SK-N-SH (cell line): ENCODE results near the gene SHKBP1. TPM values are rescaled to one million over a fixed set of nuclear protein-coding genes. Genes with fewer than 3 reads are reported as not detected.

ENCODE experiments used
- CTCF ChIA-PET: fragments of 300-600, 350-600 bp; formaldehyde crosslinking; extraction: SDS; loops from one replicate; lab custom pipeline; 2021; lab: Yijun Ruan, JAX
- POLR2A ChIA-PET: fragments of 350-600 bp; sonication (Branson Sonifier 250); formaldehyde crosslinking; extraction: SDS; loops from one replicate; lab custom pipeline; 2020; ENCODE audit warnings: antibody characterized with exemption, inconsistent platforms; lab: Yijun Ruan, JAX
- DNase-seq: peaks from one replicate; pipeline ENCODE4 v3.0.0; 2012
- H2AFZ ChIP-seq: fragments of 200-600 bp; sonication (generic); 2 replicates; pipeline ENCODE4 v1.8.1; 2016; ENCODE audit warnings: antibody characterized with exemption, mild to moderate bottlenecking, low read depth
- H3F3A ChIP-seq: fragments of 200-600 bp; sonication (generic); replicated peaks from 2 replicates; pipeline ENCODE3; 2016; ENCODE audit warnings: antibody characterized with exemption, mild to moderate bottlenecking; ENCODE audit not compliant: insufficient read depth
- H3K27ac ChIP-seq, 2 experiments: fragments of 200-500 bp in 1 of 2; fragments of 200-600 bp in 1 of 2; sonication (Bioruptor generic) in 1 of 2; sonication (generic), shearing (Covaris generic) in 1 of 2; 2 replicates each; pipeline versions ENCODE4 v1.5.1 to v1.6.1; 2014 to 2016; ENCODE audit warnings: low read depth in 2 of 2, inconsistent platforms in 1 of 2, low read length in 1 of 2, mild to moderate bottlenecking in 1 of 2, mixed read lengths in 1 of 2
- H3K27me3 ChIP-seq: fragments of 200-600 bp; sonication (generic), shearing (Covaris generic); 2 replicates; pipeline ENCODE4 v1.6.1; 2016; ENCODE audit warnings: mixed run types; ENCODE audit not compliant: insufficient read depth
- H3K36me3 ChIP-seq, 2 experiments: fragments of 200-500 bp in 1 of 2; fragments of 200-600 bp in 1 of 2; sonication (Bioruptor generic) in 1 of 2; sonication (generic) in 1 of 2; replicated peaks in 1 of 2; 2 replicates each; pipeline versions ENCODE3 to v1.5.1; 2014 to 2016; ENCODE audit warnings: low read length in 1 of 2, mild to moderate bottlenecking in 1 of 2; ENCODE audit not compliant: insufficient read depth in 2 of 2, control insufficient read depth in 1 of 2
- H3K4me1 ChIP-seq, 2 experiments: fragments of 200-500 bp in 1 of 2; fragments of 200-600 bp in 1 of 2; sonication (Bioruptor generic) in 1 of 2; sonication (generic), shearing (Covaris generic) in 1 of 2; 2 replicates each; pipeline versions ENCODE4 v1.5.1 to v1.6.1; 2014 to 2016; ENCODE audit warnings: low read depth in 1 of 2, low read length in 1 of 2, mixed run types in 1 of 2; ENCODE audit not compliant: insufficient read depth in 2 of 2, control insufficient read depth in 1 of 2
- H3K4me2 ChIP-seq: fragments of 200-600 bp; sonication (generic), shearing (Covaris generic); 2 replicates; pipeline ENCODE4 v1.6.1; 2017; ENCODE audit warnings: mixed run types
- H3K4me3 ChIP-seq, 2 experiments: fragments of 200-500 bp in 1 of 2; fragments of 200-600 bp in 1 of 2; sonication (Bioruptor generic) in 1 of 2; sonication (generic), shearing (Covaris generic) in 1 of 2; 2 replicates each; pipeline versions ENCODE4 v1.5.1 to v1.8.1; 2014 to 2016; ENCODE audit warnings: low read depth in 2 of 2, inconsistent platforms in 1 of 2, low read length in 1 of 2, mild to moderate bottlenecking in 1 of 2, mixed read lengths in 1 of 2, moderate library complexity in 1 of 2
- H3K79me2 ChIP-seq: fragments of 200-600 bp; sonication (generic); 2 replicates; pipeline ENCODE4 v1.8.1; 2017; ENCODE audit warnings: mild to moderate bottlenecking; ENCODE audit not compliant: insufficient read depth
- H3K9ac ChIP-seq: fragments of 200-600 bp; sonication (generic); 2 replicates; pipeline ENCODE4 v1.6.1; 2017; ENCODE audit warnings: mixed run types
- H3K9me2 ChIP-seq: fragments of 200-600 bp; sonication (generic); 2 replicates; pipeline ENCODE4 v1.6.1; 2017; ENCODE audit warnings: mixed run types
- H3K9me3 ChIP-seq: fragments of 200-600 bp; sonication (generic); 2 replicates; pipeline ENCODE4 v1.6.1; 2017; ENCODE audit warnings: mixed run types, mild to moderate bottlenecking, moderate library complexity
- H4K20me1 ChIP-seq: fragments of 200-600 bp; sonication (generic); 2 replicates; pipeline ENCODE4 v1.6.1; 2017; ENCODE audit warnings: mild to moderate bottlenecking, mixed run types; ENCODE audit not compliant: insufficient read depth
- EP300 ChIP-seq, 2 experiments: IDR thresholded peaks; 2 replicates each; pipeline versions ENCODE4 v1.4.0 to v1.6.1; 2012; ENCODE audit warnings: borderline replicate concordance in 1 of 2, low read depth in 1 of 2, low read length in 1 of 2
- FOXM1 ChIP-seq: IDR thresholded peaks from 2 replicates; pipeline ENCODE4 v1.4.0; 2012; ENCODE audit warnings: low read depth, mild to moderate bottlenecking
- GATA2 ChIP-seq: sonication (generic); formaldehyde crosslinking; IDR thresholded peaks from 2 replicates; pipeline ENCODE4 v1.5.0; 2020; ENCODE audit warnings: mild to moderate bottlenecking, missing genetic modification reagents
- IRF3 ChIP-seq: fragments of 150-350 bp; IDR thresholded peaks from 2 replicates; pipeline ENCODE4 v1.6.1; 2016; ENCODE audit warnings: mild to moderate bottlenecking, low read depth, low read length
- MAX ChIP-seq: IDR thresholded peaks from 2 replicates; pipeline ENCODE4 v1.4.0; 2012; ENCODE audit warnings: low read depth
- MXI1 ChIP-seq: IDR thresholded peaks from 2 replicates; pipeline ENCODE4 v1.6.1; 2012; ENCODE audit warnings: mild to moderate bottlenecking, low read depth, low read length, improper control_type of control experiment
- RAD21 ChIP-seq: IDR thresholded peaks from 2 replicates; pipeline ENCODE4 v1.6.1; 2012; ENCODE audit warnings: mild to moderate bottlenecking, low read length
- RFX5 ChIP-seq: IDR thresholded peaks from 2 replicates; pipeline ENCODE4 v1.6.1; 2012; ENCODE audit warnings: mild to moderate bottlenecking, improper control_type of control experiment, low read length
- RXRA ChIP-seq: IDR thresholded peaks from 2 replicates; pipeline ENCODE4 v1.4.0; 2012; ENCODE audit warnings: low read depth, mild to moderate bottlenecking, borderline replicate concordance
- TAF1 ChIP-seq: IDR thresholded peaks from 2 replicates; pipeline ENCODE4 v1.6.1; 2012; ENCODE audit warnings: low read depth, mild to moderate bottlenecking, low read length, moderate library complexity, borderline replicate concordance
- TCF12 ChIP-seq: IDR thresholded peaks from 2 replicates; pipeline ENCODE4 v1.4.0; 2012
- USF2 ChIP-seq: fragments of 150-350 bp; IDR thresholded peaks from 2 replicates; pipeline ENCODE4 v1.6.1; 2017; ENCODE audit warnings: antibody characterized with exemption, low read length, low read depth, borderline replicate concordance
- WGBS: methylation state at CpG from one replicate; pipeline ENCODE4 v1.1.6; 2017; ENCODE audit warnings: low lambda C conversion rate; 5-methylcytosine and 5-hydroxymethylcytosine counted together
- polyA plus RNA-seq, 3 experiments: library from polyadenylated mRNA; depleted of rRNA; stranded (reverse); fragments of >200 nt; gene quantifications; 2 replicates each; pipeline ENCODE4 v1.2.3, GENCODE V29; 2012
- TF ChIP-seq, protein P1 (sequence below): fragments of 200-600 bp; sonication (generic); IDR thresholded peaks from 2 replicates; pipeline ENCODE4 v1.6.1; 2017; ENCODE audit warnings: antibody characterized with exemption, mild to moderate bottlenecking, moderate library complexity

The SHKBP1 gene
- polyA plus RNA-seq, 1 of the 3 experiments (the other 2 are of a cell fraction), result 62.7 TPM

DNA sequence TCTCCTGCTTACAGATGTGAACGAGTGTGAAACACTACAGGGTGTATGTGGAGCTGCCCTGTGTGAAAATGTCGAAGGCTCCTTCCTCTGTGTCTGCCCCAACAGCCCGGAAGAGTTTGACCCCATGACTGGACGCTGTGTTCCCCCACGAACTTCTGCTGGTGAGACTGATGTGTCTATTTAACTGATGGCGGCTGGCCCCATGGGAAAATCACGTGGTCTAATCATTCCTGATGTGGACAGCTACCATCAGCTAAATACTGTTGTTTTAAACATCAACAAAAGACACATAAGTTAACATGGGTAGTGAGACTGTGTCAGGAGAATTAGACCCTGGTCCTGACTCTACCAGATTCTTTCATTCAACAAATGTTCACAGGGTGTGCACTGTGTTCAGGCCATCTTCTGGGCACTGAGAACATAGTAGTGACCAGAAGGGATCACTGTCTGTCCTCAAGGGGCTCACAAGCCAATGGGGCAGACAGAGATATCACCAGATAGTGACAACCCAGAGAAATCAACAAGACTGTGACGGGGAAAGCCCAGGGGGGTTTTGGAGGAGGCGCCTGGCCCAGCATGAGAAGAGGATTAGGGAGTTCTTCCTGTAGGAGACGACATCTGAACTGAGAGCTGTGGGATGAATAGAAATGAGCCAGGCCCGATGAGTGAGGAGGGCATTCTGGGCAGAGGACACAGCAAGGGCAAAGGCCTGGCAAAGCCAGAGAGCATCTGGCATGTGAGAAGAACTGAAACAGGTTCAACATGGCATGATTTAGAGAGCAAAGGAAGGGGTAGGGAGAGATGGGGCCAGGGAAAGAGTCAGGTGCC, 42.9 kb downstream of the SHKBP1 start:
- Histone ChIP-seq H3K9me3 (no peaks in the 10 kb centered on the region), H3K27ac (no peak overlapping the region), H3K4me2 (no peak overlapping the region), H4K20me1 (no peaks in the 10 kb centered on the region), H3K36me3 (no peaks in the 10 kb centered on the region), H2AFZ (no peak overlapping the region), H3K9me2 (no peaks in the 10 kb centered on the region), H3K79me2 (no peaks in the 10 kb centered on the region), H3K4me3 (no peak overlapping the region), H3F3A (no peaks in the 10 kb centered on the region), H3K27me3 (no peaks in the 10 kb centered on the region), H3K4me1 (no peaks in the 10 kb centered on the region), H3K9ac (no peak overlapping the region)
- POLR2A ChIA-PET, result no interaction called here
- no peak for TF ChIP-seq FOXM1
- TF ChIP-seq, protein P1, sequence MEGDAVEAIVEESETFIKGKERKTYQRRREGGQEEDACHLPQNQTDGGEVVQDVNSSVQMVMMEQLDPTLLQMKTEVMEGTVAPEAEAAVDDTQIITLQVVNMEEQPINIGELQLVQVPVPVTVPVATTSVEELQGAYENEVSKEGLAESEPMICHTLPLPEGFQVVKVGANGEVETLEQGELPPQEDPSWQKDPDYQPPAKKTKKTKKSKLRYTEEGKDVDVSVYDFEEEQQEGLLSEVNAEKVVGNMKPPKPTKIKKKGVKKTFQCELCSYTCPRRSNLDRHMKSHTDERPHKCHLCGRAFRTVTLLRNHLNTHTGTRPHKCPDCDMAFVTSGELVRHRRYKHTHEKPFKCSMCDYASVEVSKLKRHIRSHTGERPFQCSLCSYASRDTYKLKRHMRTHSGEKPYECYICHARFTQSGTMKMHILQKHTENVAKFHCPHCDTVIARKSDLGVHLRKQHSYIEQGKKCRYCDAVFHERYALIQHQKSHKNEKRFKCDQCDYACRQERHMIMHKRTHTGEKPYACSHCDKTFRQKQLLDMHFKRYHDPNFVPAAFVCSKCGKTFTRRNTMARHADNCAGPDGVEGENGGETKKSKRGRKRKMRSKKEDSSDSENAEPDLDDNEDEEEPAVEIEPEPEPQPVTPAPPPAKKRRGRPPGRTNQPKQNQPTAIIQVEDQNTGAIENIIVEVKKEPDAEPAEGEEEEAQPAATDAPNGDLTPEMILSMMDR, result no peak
- TF ChIP-seq GATA2 (CRISPR knock-in tag), result no peak
- no peak for TF ChIP-seq RFX5
- no peak for TF ChIP-seq TCF12
- DNase-seq, result peak; percentile 23
- CTCF ChIA-PET, result interaction anchor here (1.1 to 12.8 kb wide), 7 partner anchors 14 to 314 kb away, joined by 3 to 155 read pairs (median 4); partner anchors contain the start of gene LTBP4
- WGBS, result 74% methylated on average over 10 of the region's 11 CpGs

- TF ChIP-seq RXRA, result no peak
- TF ChIP-seq, all 33 proteins: peak for 0
- Histone ChIP-seq H3K4me1 (no peaks in the 10 kb centered on the region), H3K27ac (no peak overlapping the region), H3K9me2 (no peaks in the 10 kb centered on the region), H3K9ac (no peak overlapping the region), H3K27me3 (no peaks in the 10 kb centered on the region), H3F3A (peaks cover 3% of the 10 kb centered on the region), H3K36me3 (no peaks in the 10 kb centered on the region), H4K20me1 (no peaks in the 10 kb centered on the region), H2AFZ (no peak overlapping the region), H3K4me3 (no peak overlapping the region), H3K9me3 (no peaks in the 10 kb centered on the region), H3K4me2 (no peak overlapping the region), H3K79me2 (no peaks in the 10 kb centered on the region)
- 94% methylated on average over 8 of the region's 8 CpGs for WGBS
- ChIA-PET CTCF (interaction anchor here (1.1 to 12.8 kb wide), 6 partner anchors 13 to 315 kb away, joined by 3 to 155 read pairs (median 4); partner anchors contain the start of gene LTBP4), POLR2A (interaction anchor here (0.7 kb wide), 1 partner anchor 1375 kb away, joined by 3 read pairs; no protein-coding TSS in a partner anchor)
- DNase-seq, result no peak
Observed at GRCh38 chr19:40620161-40620485, 43.5 kb downstream of the SHKBP1 start.

GRCh38 chr19:40621283-40621682, 44.6 kb downstream of the SHKBP1 start:
- Histone ChIP-seq H3K27me3 (no peaks in the 10 kb centered on the region), H3K9ac (no peak overlapping the region), H2AFZ (no peak overlapping the region), H3K4me2 (no peak overlapping the region), H4K20me1 (no peaks in the 10 kb centered on the region), H3K36me3 (no peaks in the 10 kb centered on the region), H3K27ac (no peak overlapping the region), H3K4me3 (no peak overlapping the region), H3F3A (peaks cover 3% of the 10 kb centered on the region), H3K79me2 (no peaks in the 10 kb centered on the region), H3K9me3 (no peaks in the 10 kb centered on the region), H3K4me1 (peaks cover 0 to 5% of the 10 kb centered on the region in 2 experiments; a peak in 1 of 4 replicates), H3K9me2 (no peaks in the 10 kb centered on the region)
- CTCF ChIA-PET, result interaction anchor here (0.9 to 12.8 kb wide), 5 partner anchors 11 to 157 kb away, joined by 3 to 155 read pairs (median 5); partner anchors contain the start of gene LTBP4
- no peak for TF ChIP-seq EP300 (IDR thresholded peaks at IDR 0.05; ENCODE audit: borderline replicate concordance in 1 of 2, low read depth in 1 of 2, low read length in 1 of 2)
- no peak for TF ChIP-seq MXI1
- no peak for TF ChIP-seq TCF12
- no peak for TF ChIP-seq MAX
- no peak for TF ChIP-seq RAD21
- TF ChIP-seq IRF3, result no peak
- no peak for TF ChIP-seq USF2
- TF ChIP-seq TAF1, result no peak
- POLR2A ChIA-PET, result no interaction called here
- no peak for DNase-seq
- WGBS, result 46% methylated on average over 2 of the region's 2 CpGs
